Effector memory CD4-positive, alpha-beta T cell (primary cell): ENCODE data around the gene LRTM2.
"Not testable (repeated sequence)": the region's sequence is repeated elsewhere in the genome, so short reads cannot be mapped to it uniquely, and the experiment has no call there.

Experiments used
- DNase-seq, 3 donors: peaks; one replicate each; pipeline ENCODE4 v3.0.0-alpha.2; 2020
- H3K27ac ChIP-seq: 2 replicates; pipeline ENCODE4 v1.7.0; 2013; ENCODE audit warnings: mild to moderate bottlenecking, low read length, moderate library complexity; ENCODE audit not compliant: insufficient read depth, poor library complexity, severe bottlenecking
- H3K27me3 ChIP-seq: replicated peaks from 2 replicates; pipeline ENCODE4 v1.7.0; 2013; ENCODE audit warnings: mild to moderate bottlenecking, low read length; ENCODE audit not compliant: insufficient read depth, control insufficient read depth, poor library complexity, severe bottlenecking
- H3K36me3 ChIP-seq: 2 replicates; pipeline ENCODE4 v1.7.0; 2013; ENCODE audit warnings: mild to moderate bottlenecking, low read length, moderate library complexity; ENCODE audit not compliant: control insufficient read depth, insufficient read depth
- H3K4me1 ChIP-seq: 2 replicates; pipeline ENCODE4 v1.7.0; 2013; ENCODE audit warnings: low read length, mild to moderate bottlenecking; ENCODE audit not compliant: control insufficient read depth, insufficient read depth, poor library complexity, severe bottlenecking
- H3K4me3 ChIP-seq: 2 replicates; pipeline ENCODE4 v1.7.0; 2013; ENCODE audit warnings: low read length, low read depth, mild to moderate bottlenecking; ENCODE audit not compliant: insufficient read depth, poor library complexity, severe bottlenecking
- H3K9me3 ChIP-seq: 2 replicates; pipeline ENCODE4 v1.7.0; 2013; ENCODE audit warnings: mild to moderate bottlenecking, low read length, moderate library complexity; ENCODE audit not compliant: control insufficient read depth

Gene LRTM2

GRCh38 chr12:1811281-1811947 is 9.0 kb upstream of the LRTM2 start:
- Histone ChIP-seq H3K4me1 (no peaks in the 10 kb centered on the region), H3K4me3 (no peak overlapping the region), H3K9me3 (no peaks in the 10 kb centered on the region), H3K27me3 (no peaks in the 10 kb centered on the region), H3K27ac (peak overlapping the region; percentile 30), H3K36me3 (no peaks in the 10 kb centered on the region)
- peak; percentile 34 to 49 (median 40) for DNase-seq

- Histone ChIP-seq H3K4me3 (no peak overlapping the region), H3K4me1 (no peaks in the 10 kb centered on the region), H3K27me3 (no peaks in the 10 kb centered on the region), H3K9me3 (no peaks in the 10 kb centered on the region), H3K36me3 (no peaks in the 10 kb centered on the region), H3K27ac (no peak overlapping the region)
- no peak for DNase-seq
Measured at GRCh38 chr12:1811948-1812291, 8.4 kb upstream of the LRTM2 start.

- H3K4me1 ChIP-seq = no peaks in the 10 kb centered on the region
- no peaks in the 10 kb centered on the region for H3K9me3 ChIP-seq
- no peaks in the 10 kb centered on the region for H3K36me3 ChIP-seq
- H3K4me3 ChIP-seq = no peak overlapping the region
- no peak for DNase-seq
- no peak overlapping the region for H3K27ac ChIP-seq
- no peaks in the 10 kb centered on the region for H3K27me3 ChIP-seq
Measured at GRCh38 chr12:1812650-1813302, 7.6 kb upstream of the LRTM2 start.

GRCh38 chr12:1814266-1814665 is 6.1 kb upstream of the LRTM2 start:
- no peaks in the 10 kb centered on the region for H3K4me1 ChIP-seq
- no peak for DNase-seq

GRCh38 chr12:1815108-1815507 is 5.3 kb upstream of the LRTM2 start:
- H3K4me3 ChIP-seq = no peak overlapping the region
- no peak overlapping the region for H3K27ac ChIP-seq
- no peaks in the 10 kb centered on the region for H3K36me3 ChIP-seq
- H3K4me1 ChIP-seq = no peaks in the 10 kb centered on the region
- H3K27me3 ChIP-seq = no peaks in the 10 kb centered on the region
- H3K9me3 ChIP-seq = no peaks in the 10 kb centered on the region
- DNase-seq = no peak

More at GRCh38 chr12:1814266-1814665, 6.1 kb upstream of the LRTM2 start:
- no peaks in the 10 kb centered on the region for H3K36me3 ChIP-seq
- no peaks in the 10 kb centered on the region for H3K27me3 ChIP-seq
- H3K9me3 ChIP-seq = no peaks in the 10 kb centered on the region
- no peak overlapping the region for H3K4me3 ChIP-seq
- H3K27ac ChIP-seq = no peak overlapping the region

GRCh38 chr12:1815814-1816729 is 4.3 kb upstream of the LRTM2 start:
- Histone ChIP-seq H3K4me3 (no peak overlapping the region), H3K36me3 (no peaks in the 10 kb centered on the region), H3K9me3 (no peaks in the 10 kb centered on the region), H3K4me1 (no peaks in the 10 kb centered on the region), H3K27me3 (no peaks in the 10 kb centered on the region), H3K27ac (no peak overlapping the region)
- DNase-seq = no peak

GRCh38 chr12:1816730-1817348 is 3.5 kb upstream of the LRTM2 start:
- H3K4me3 ChIP-seq = no peak overlapping the region
- H3K36me3 ChIP-seq = no peaks in the 10 kb centered on the region
- no peaks in the 10 kb centered on the region for H3K9me3 ChIP-seq
- no peak overlapping the region for H3K27ac ChIP-seq
- no peak for DNase-seq
- no peaks in the 10 kb centered on the region for H3K4me1 ChIP-seq
- peaks cover 4% of the 10 kb centered on the region for H3K27me3 ChIP-seq

- not testable (repeated sequence) for H3K27ac ChIP-seq, DNase-seq, H3K9me3 ChIP-seq, H3K27me3 ChIP-seq, H3K4me1 ChIP-seq, H3K4me3 ChIP-seq, H3K36me3 ChIP-seq
Measured at GRCh38 chr12:1817928-1818327, 2.4 kb upstream of the LRTM2 start.

GRCh38 chr12:1819050-1819449 is 1.3 kb upstream of the LRTM2 start:
- Histone ChIP-seq H3K27me3 (peaks cover 8% of the 10 kb centered on the region), H3K4me3 (no peak overlapping the region), H3K27ac (no peak overlapping the region), H3K9me3 (no peaks in the 10 kb centered on the region), H3K36me3 (no peaks in the 10 kb centered on the region), H3K4me1 (no peaks in the 10 kb centered on the region)
- DNase-seq = no peak
